ENCODE data around the gene RESP18. TPM values are rescaled to one million over a fixed set of nuclear protein-coding genes. Genes with fewer than 3 reads are reported as not detected.

Gene RESP18
- total RNA-seq, 1 experiment from 2014 or later: not detected

GRCh38 chr2:219308142-219309101 is 24.1 kb downstream of the RESP18 start (continued):
- TF ChIP-seq ZBTB33 (IDR thresholded peaks at IDR 0.05; ENCODE audit: extremely low read depth, insufficient replicate concordance, low read length): no peak
- no peak for TF ChIP-seq EGR1 (IDR thresholded peaks at IDR 0.05; ENCODE audit: low read depth)
- TF ChIP-seq CEBPB (IDR thresholded peaks at IDR 0.05; ENCODE audit: low read depth): no peak
- TF ChIP-seq POLR2AphosphoS5 (IDR thresholded peaks at IDR 0.05; ENCODE audit: low read depth, low read length): no peak
- TF ChIP-seq ATF3 (IDR thresholded peaks at IDR 0.05): no peak
- TF ChIP-seq RAD21 (IDR thresholded peaks at IDR 0.05; ENCODE audit: low read depth): no peak
- TF ChIP-seq ZFX (IDR thresholded peaks at IDR 0.05): no peak

- Histone ChIP-seq H3K27ac (ENCODE audit: low read depth, low read length) (no peak overlapping the region), H3K36me3 (ENCODE audit: control insufficient read depth in 1 of 2, insufficient read depth in 2 of 2, low read length in 2 of 2) (no peaks in the 10 kb centered on the region), H3K4me3 (replicated peaks in 1 of 2; ENCODE audit: low read depth in 1 of 2, low read length in 2 of 2) (no peak overlapping the region), H3K4me1 (ENCODE audit: control insufficient read depth in 1 of 2, insufficient read depth in 2 of 2, low read length in 2 of 2) (peaks cover 0 to 12% of the 10 kb centered on the region in 2 experiments; a peak in 2 of 4 replicates), H3K27me3 (ENCODE audit: insufficient read depth, low read length) (peaks cover 61% of the 10 kb centered on the region), H3K9me3 (ENCODE audit: control insufficient read depth in 1 of 2, insufficient read depth in 1 of 2, low read depth in 1 of 2, low read length in 2 of 2) (no peaks in the 10 kb centered on the region), H4K20me1 (ENCODE audit: insufficient read depth) (no peaks in the 10 kb centered on the region), H3K79me2 (ENCODE audit: insufficient read depth, low read length) (no peaks in the 10 kb centered on the region), H3K9me2 (ENCODE audit: insufficient read depth) (no peaks in the 10 kb centered on the region), H3K9ac (ENCODE audit: low read length) (no peak overlapping the region), H2AFZ (ENCODE audit: low read depth, low read length, poor library complexity, severe bottlenecking) (no peak overlapping the region), H3K4me2 (ENCODE audit: low read length) (no peak overlapping the region)
- ATAC-seq (no peak), DNase-seq (ENCODE audit: low read depth, low spot score) (no peak)
- intact Hi-C loops (cut with micrococcal nuclease): loop anchor here (5.0 kb wide), 1 partner anchor 259 kb away; no protein-coding TSS in a partner anchor
- no TSS peak for BruUV-seq (replicated peaks)
- ChIA-PET CTCF (no interaction called here), RAD21 (ENCODE audit: low non-redundant PET in 1 of 2, low total read pairs in 2 of 2, uncharacterized antibody in 2 of 2, unreplicated experiment in 2 of 2) (no interaction called here), POLR2A (no interaction called here)
- TF ChIP-seq CTCF (IDR thresholded peaks at IDR 0.05 in 2 of 3, conservative IDR thresholded peaks at IDR 0.05 in 1 of 3; ENCODE audit: borderline replicate concordance in 1 of 3, insufficient read depth in 1 of 3, low read depth in 2 of 3, low read length in 2 of 3): no peak
- no peak for TF ChIP-seq ZNF274 (IDR thresholded peaks at IDR 0.05; ENCODE audit: low read depth, low read length)
- no peak for TF ChIP-seq RAD21 (IDR thresholded peaks at IDR 0.05; ENCODE audit: low read depth)
- no peak for TF ChIP-seq SRF (IDR thresholded peaks at IDR 0.05; ENCODE audit: low read depth)
- no peak for TF ChIP-seq EZH2phosphoT487 (IDR thresholded peaks at IDR 0.05; ENCODE audit: borderline replicate concordance)
- TF ChIP-seq YY1 (IDR thresholded peaks at IDR 0.05; ENCODE audit: extremely low read depth, insufficient replicate concordance, low read depth, low read length): no peak
- TF ChIP-seq SP1 (IDR thresholded peaks at IDR 0.05; ENCODE audit: low read depth): no peak
- no peak for TF ChIP-seq POLR2AphosphoS5 (IDR thresholded peaks at IDR 0.05; ENCODE audit: low read depth, low read length)
- no peak for TF ChIP-seq ZBTB33 (IDR thresholded peaks at IDR 0.05; ENCODE audit: extremely low read depth, insufficient replicate concordance, low read length)
- TF ChIP-seq MAX (IDR thresholded peaks at IDR 0.05): no peak
- no peak for TF ChIP-seq CBX3 (IDR thresholded peaks at IDR 0.05; ENCODE audit: low read depth)
- TF ChIP-seq SIN3A (IDR thresholded peaks at IDR 0.05; ENCODE audit: low read depth): no peak
- no peak for TF ChIP-seq ELF1 (IDR thresholded peaks at IDR 0.05; ENCODE audit: borderline replicate concordance, low read depth)
- no peak for TF ChIP-seq ZFX (IDR thresholded peaks at IDR 0.05)
Observed at GRCh38 chr2:219306047-219306446, 26.5 kb downstream of the RESP18 start.
